HCT116 (cell line): ENCODE measurements around the gene PRR23E. TPM values are rescaled to one million over a fixed set of nuclear protein-coding genes. Genes with fewer than 3 reads are reported as not detected.

Experiments
- ATAC-seq: fragments of 200-7000 bp; cut with Tn5 transposase; 2 replicates; pipeline ENCODE4 v1.9.1; 2020; ENCODE audit warnings: mild to moderate bottlenecking, moderate library complexity
- BruUV-seq: library from RNA; stranded (reverse); fragments of 400-500 nt; replicated peaks from 2 replicates; lab custom pipeline; 2021; lab: Mats Ljungman, UMichigan
- CTCF ChIA-PET: fragments of 300-600 bp; sonication (Branson Sonifier 250); formaldehyde crosslinking; loops from one replicate; lab custom pipeline; 2021; ENCODE audit warnings: antibody characterized with exemption; lab: Charles Lee
- POLR2A ChIA-PET: fragments of 300-600, 350-600 bp; sonication (Branson Sonifier 250); formaldehyde crosslinking; loops from one replicate; lab custom pipeline; 2021; ENCODE audit warnings: antibody characterized with exemption; lab: Charles Lee
- RAD21 ChIA-PET, 2 experiments: fragments of 300-600 bp; sonication (Branson Sonifier 250); formaldehyde crosslinking; loops; one replicate each; lab custom pipeline; 2023; ENCODE audit warnings: low total read pairs in 2 of 2; ENCODE audit not compliant: uncharacterized antibody in 2 of 2, unreplicated experiment in 2 of 2, low non-redundant PET in 1 of 2; lab: Charles Lee
- DNase-seq: peaks from one replicate; pipeline ENCODE4 v3.0.0-alpha.2; 2010; ENCODE audit warnings: low read depth, low spot score
- H2AFZ ChIP-seq: fragments of 200-600 bp; shearing (Covaris generic), sonication (generic); 2 replicates; pipeline ENCODE4 v1.6.1; 2017; ENCODE audit warnings: low read depth, mixed run types, mixed read lengths, antibody characterized with exemption, low read length; ENCODE audit not compliant: poor library complexity, severe bottlenecking
- H3K27ac ChIP-seq: 2 replicates; pipeline ENCODE4 v1.5.1; 2012; ENCODE audit warnings: low read depth, low read length
- H3K27me3 ChIP-seq: fragments of 200-600 bp; sonication (generic); 2 replicates; pipeline ENCODE4 v1.6.1; 2016; ENCODE audit warnings: mixed run types, low read length, mixed read lengths; ENCODE audit not compliant: insufficient read depth
- H3K36me3 ChIP-seq, 2 experiments: fragments of 200-500 bp in 1 of 2; fragments of 200-600 bp in 1 of 2; sonication (Bioruptor generic) in 1 of 2; sonication (generic) in 1 of 2; 2 replicates each; pipeline versions ENCODE4 v1.5.1 to v1.6.1; 2014 to 2016; ENCODE audit warnings: low read length in 2 of 2, inconsistent platforms in 1 of 2, mixed read lengths in 1 of 2, mixed run types in 1 of 2; ENCODE audit not compliant: insufficient read depth in 2 of 2, control insufficient read depth in 1 of 2
- H3K4me1 ChIP-seq, 2 experiments: fragments of 200-600 bp in 1 of 2; sonication (generic) in 1 of 2; 2 replicates each; pipeline versions ENCODE4 v1.5.1 to v1.6.1; 2012 to 2017; ENCODE audit warnings: low read length in 2 of 2, inconsistent platforms in 1 of 2, mild to moderate bottlenecking in 1 of 2, mixed read lengths in 1 of 2, mixed run types in 1 of 2, moderate library complexity in 1 of 2; ENCODE audit not compliant: insufficient read depth in 2 of 2, control insufficient read depth in 1 of 2
- H3K4me2 ChIP-seq: fragments of 200-600 bp; sonication (generic); 2 replicates; pipeline ENCODE4 v1.6.1; 2017; ENCODE audit warnings: mixed run types, low read length, mixed read lengths
- H3K4me3 ChIP-seq, 2 experiments: fragments of 200-600 bp in 1 of 2; sonication (generic) in 1 of 2; replicated peaks in 1 of 2; 2 replicates each; pipeline ENCODE4 v1.5.1; 2011 to 2016; ENCODE audit warnings: low read length in 2 of 2, control low read depth in 1 of 2, low read depth in 1 of 2, mild to moderate bottlenecking in 1 of 2, mixed read lengths in 1 of 2, mixed run types in 1 of 2
- H3K79me2 ChIP-seq: fragments of 200-600 bp; sonication (generic); 2 replicates; pipeline ENCODE4 v1.6.1; 2017; ENCODE audit warnings: mild to moderate bottlenecking, mixed run types, low read length, moderate library complexity, mixed read lengths; ENCODE audit not compliant: insufficient read depth
- H3K9ac ChIP-seq: fragments of 200-600 bp; sonication (generic); 2 replicates; pipeline ENCODE4 v1.6.1; 2016; ENCODE audit warnings: low read length, mixed read lengths
- H3K9me2 ChIP-seq: fragments of 200-600 bp; sonication (generic), shearing (Covaris generic); 2 replicates; pipeline ENCODE4 v1.6.1; 2017; ENCODE audit warnings: mixed run types, mild to moderate bottlenecking, moderate library complexity; ENCODE audit not compliant: insufficient read depth
- H3K9me3 ChIP-seq, 2 experiments: fragments of 200-500 bp in 1 of 2; fragments of 200-600 bp in 1 of 2; sonication (Bioruptor generic) in 1 of 2; sonication (generic) in 1 of 2; 2 replicates each; pipeline ENCODE4 v1.6.1; 2014 to 2017; ENCODE audit warnings: low read length in 2 of 2, mixed read lengths in 2 of 2, inconsistent platforms in 1 of 2, low read depth in 1 of 2, mild to moderate bottlenecking in 1 of 2, mixed run types in 1 of 2, moderate library complexity in 1 of 2; ENCODE audit not compliant: control insufficient read depth in 1 of 2, insufficient read depth in 1 of 2
- H4K20me1 ChIP-seq: fragments of 200-600 bp; sonication (generic), shearing (Covaris generic); 2 replicates; pipeline ENCODE4 v1.6.1; 2017; ENCODE audit warnings: mixed run types, mild to moderate bottlenecking, moderate library complexity; ENCODE audit not compliant: insufficient read depth
- EZH2 ChIP-seq: fragments of 200-600 bp; sonication (generic); IDR thresholded peaks from 2 replicates; pipeline ENCODE4 v1.6.1; 2017; ENCODE audit warnings: antibody characterized with exemption, mixed run types
- FOSL1 ChIP-seq: IDR thresholded peaks from 2 replicates; pipeline ENCODE4 v1.6.1; 2012; ENCODE audit warnings: low read depth
- JUND ChIP-seq: IDR thresholded peaks from 2 replicates; pipeline ENCODE4 v1.6.1; 2012
- RAD21 ChIP-seq: IDR thresholded peaks from 2 replicates; pipeline ENCODE4 v1.6.1; 2012; ENCODE audit warnings: low read depth, mild to moderate bottlenecking
- SP1 ChIP-seq: IDR thresholded peaks from 2 replicates; pipeline ENCODE4 v1.6.1; 2012; ENCODE audit warnings: low read depth
- ZFX ChIP-seq: fragments of 450-650 bp; IDR thresholded peaks from 2 replicates; pipeline ENCODE4 v1.6.1; 2017
- intact Hi-C: fragments of 100-400 bp; cut with micrococcal nuclease; formaldehyde crosslinking; loops from 2 replicates; pipeline ENCODE4 v1.10.0; 2022
- total RNA-seq: library from RNA; stranded (reverse); gene quantifications from one replicate; pipeline ENCODE4 v1.2.1, GENCODE V29; 2021; ENCODE audit not compliant: unreplicated experiment

The PRR23E gene
- total RNA-seq, 1 experiment from 2014 or later: not detected

- no peak for TF ChIP-seq FOSL1
- no peak for TF ChIP-seq RAD21
- TF ChIP-seq ZFX: no peak
- TF ChIP-seq EZH2: no peak
- no peak for DNase-seq
These were observed 8.7 kb upstream of the PRR23E start for GRCh38 chr3:127183931-127184869.

GRCh38 chr3:127184870-127185216 is 8.1 kb upstream of the PRR23E start:
- DNase-seq: no peak
- H3K27ac ChIP-seq: no peak overlapping the region
- ATAC-seq: no peak
- intact Hi-C loops: no loop called here
- RAD21 ChIA-PET: no interaction called here
- BruUV-seq: no TSS peak
- peaks cover 0 to 10% of the 10 kb centered on the region in 2 experiments; a peak in 1 of 4 replicates for H3K4me1 ChIP-seq
- no peaks in the 10 kb centered on the region for H3K36me3 ChIP-seq
- POLR2A ChIA-PET: interaction anchor here (1.2 kb wide), 1 partner anchor 42 kb away, joined by 3 read pairs; no protein-coding TSS in a partner anchor
- no peak overlapping the region for H2AFZ ChIP-seq
- H3K79me2 ChIP-seq: no peaks in the 10 kb centered on the region
- no peak overlapping the region for H3K4me3 ChIP-seq
- H4K20me1 ChIP-seq: no peaks in the 10 kb centered on the region
- no peak overlapping the region for H3K4me2 ChIP-seq
- CTCF ChIA-PET: no interaction called here
- H3K27me3 ChIP-seq: no peaks in the 10 kb centered on the region
- H3K9ac ChIP-seq: no peak overlapping the region
- TF ChIP-seq JUND (no peak), SP1 (no peak)
- H3K9me2 ChIP-seq: no peaks in the 10 kb centered on the region
- no peaks in the 10 kb centered on the region for H3K9me3 ChIP-seq

More at GRCh38 chr3:127183931-127184869, 8.7 kb upstream of the PRR23E start:
- H3K4me2 ChIP-seq: no peak overlapping the region
- H2AFZ ChIP-seq: no peak overlapping the region
- peaks cover 0 to 10% of the 10 kb centered on the region in 2 experiments; a peak in 1 of 4 replicates for H3K4me1 ChIP-seq
- BruUV-seq: no TSS peak
- POLR2A ChIA-PET: no interaction called here
- H4K20me1 ChIP-seq: no peaks in the 10 kb centered on the region
- RAD21 ChIA-PET: no interaction called here
- H3K79me2 ChIP-seq: no peaks in the 10 kb centered on the region
- H3K9ac ChIP-seq: no peak overlapping the region
- CTCF ChIA-PET: no interaction called here
- no peaks in the 10 kb centered on the region for H3K36me3 ChIP-seq
- peaks cover 0 to 3% of the 10 kb centered on the region in 2 experiments; a peak in 1 of 4 replicates for H3K9me3 ChIP-seq
- H3K27me3 ChIP-seq: no peaks in the 10 kb centered on the region
- no peak overlapping the region for H3K4me3 ChIP-seq
- intact Hi-C loops: no loop called here
- ATAC-seq: no peak
- H3K27ac ChIP-seq: no peak overlapping the region
- no peaks in the 10 kb centered on the region for H3K9me2 ChIP-seq
